Measurements from ENCODE around the gene NINJ1.

- TF ChIP-seq MAX (IDR thresholded peaks at IDR 0.05; ENCODE audit: insufficient read depth, insufficient read length): no peak
- no peak for TF ChIP-seq CTCF (IDR thresholded peaks at IDR 0.05; ENCODE audit: extremely low read depth in 1 of 2, insufficient read depth in 1 of 2, low read depth in 1 of 2, low read length in 2 of 2)
- TF ChIP-seq POLR2A (IDR thresholded peaks at IDR 0.05; ENCODE audit: low read depth, low read length): no peak
- no peak for TF ChIP-seq EZH2 (IDR thresholded peaks at IDR 0.05; ENCODE audit: borderline replicate concordance, low read depth, low read length, severe bottlenecking)
- TF ChIP-seq POLR2AphosphoS5 (IDR thresholded peaks at IDR 0.05; ENCODE audit: insufficient read depth, low read depth, low read length): no peak
- TF ChIP-seq FOS (IDR thresholded peaks at IDR 0.05; ENCODE audit: borderline replicate concordance, insufficient read depth, low read length): no peak
- no peak for TF ChIP-seq MYC (IDR thresholded peaks at IDR 0.05; ENCODE audit: low read depth, low read length)
- no peak for TF ChIP-seq GATA2 (IDR thresholded peaks at IDR 0.05; ENCODE audit: insufficient read depth, insufficient read length, low read depth, low read length)
These were observed 49.6 kb downstream of the NINJ1 start for GRCh38 chr9:93084471-93084881.
